WTC11 (cell line): ENCODE data around the gene NDUFV3. TPM values are rescaled to one million over a fixed set of nuclear protein-coding genes. Genes with fewer than 3 reads are reported as not detected.
A peak's percentile ranks its signal among the peaks of the same experiment; 100 is the strongest.
"Not testable (repeated sequence)": the region's sequence is repeated elsewhere in the genome, so short reads cannot be mapped to it uniquely, and the experiment has no call there.

Experiments used
- ATAC-seq: fragments of 200-7000 bp; cut with Tn5 transposase; 2 replicates; pipeline ENCODE4 v1.10.0; 2021; ENCODE audit warnings: mild to moderate bottlenecking, moderate library complexity
- CTCF ChIA-PET: fragments of 300-600 bp; sonication (Branson Sonifier 250); formaldehyde crosslinking; loops from one replicate; lab custom pipeline; 2021; ENCODE audit warnings: antibody characterized with exemption; lab: Charles Lee
- POLR2A ChIA-PET: fragments of 350-600 bp; sonication (Branson Sonifier 250); formaldehyde crosslinking; loops from one replicate; lab custom pipeline; 2021; ENCODE audit warnings: antibody characterized with exemption; lab: Charles Lee
- DNase-seq: peaks from one replicate; pipeline ENCODE4 v3.0.0; 2021; ENCODE audit warnings: low spot score
- H3K27ac Mint-ChIP-seq: 2 replicates; pipeline ENCODE4 v1.8.0; 2021; ENCODE audit warnings: mixed read lengths
- H3K27me3 Mint-ChIP-seq: 2 replicates; pipeline ENCODE4 v1.8.0; 2021; ENCODE audit warnings: low read depth, mild to moderate bottlenecking, moderate library complexity, mixed read lengths
- H3K36me3 Mint-ChIP-seq: 2 replicates; pipeline ENCODE4 v1.8.0; 2021; ENCODE audit warnings: mixed read lengths
- H3K4me1 Mint-ChIP-seq: 2 replicates; pipeline ENCODE4 v1.8.0; 2022; ENCODE audit warnings: mixed read lengths
- H3K4me3 Mint-ChIP-seq: 2 replicates; pipeline ENCODE4 v1.8.0; 2021; ENCODE audit warnings: mild to moderate bottlenecking, moderate library complexity, mixed read lengths
- H3K9me3 Mint-ChIP-seq: 2 replicates; pipeline ENCODE4 v1.8.0; 2021; ENCODE audit warnings: mixed read lengths
- CREM ChIP-seq: sonication (generic); formaldehyde crosslinking; IDR thresholded peaks from 2 replicates; pipeline ENCODE4 v1.8.1; 2022; ENCODE audit warnings: mild to moderate bottlenecking, missing genetic modification reagents, moderate library complexity
- E2F1 ChIP-seq: sonication (generic); formaldehyde crosslinking; IDR thresholded peaks from 2 replicates; pipeline ENCODE4 v1.8.0; 2022; ENCODE audit warnings: mild to moderate bottlenecking, missing genetic modification reagents
- ELF4 ChIP-seq: sonication (generic); formaldehyde crosslinking; IDR thresholded peaks from 2 replicates; pipeline ENCODE4 v1.8.1; 2022; ENCODE audit warnings: low read depth, mild to moderate bottlenecking, moderate library complexity, missing genetic modification reagents
- FOXJ3 ChIP-seq: sonication (generic); formaldehyde crosslinking; IDR thresholded peaks from 2 replicates; pipeline ENCODE4 v1.9.0; 2021; ENCODE audit warnings: missing genetic modification reagents, mild to moderate bottlenecking, borderline replicate concordance
- GRHL2 ChIP-seq: fragments of 250-450 bp; sonication (Bioruptor Pico); IDR thresholded peaks from 2 replicates; pipeline ENCODE4 v1.8.0; 2022; ENCODE audit warnings: mild to moderate bottlenecking, moderate library complexity; ENCODE audit not compliant: insufficient replicate concordance, severe bottlenecking
- JUN ChIP-seq: sonication (generic); formaldehyde crosslinking; IDR thresholded peaks from 2 replicates; pipeline ENCODE4 v1.8.0; 2023; ENCODE audit warnings: mild to moderate bottlenecking, missing genetic modification reagents
- ZBTB21 ChIP-seq: sonication (generic); formaldehyde crosslinking; IDR thresholded peaks from 2 replicates; pipeline ENCODE4 v1.8.1; 2023; ENCODE audit warnings: mild to moderate bottlenecking, missing genetic modification reagents, borderline replicate concordance
- ZNF263 ChIP-seq: sonication (generic); formaldehyde crosslinking; IDR thresholded peaks from 2 replicates; pipeline ENCODE4 v1.8.1; 2022; ENCODE audit warnings: low read depth, mild to moderate bottlenecking, moderate library complexity, missing genetic modification reagents
- ZNF281 ChIP-seq: sonication (generic); formaldehyde crosslinking; IDR thresholded peaks from 2 replicates; pipeline ENCODE4 v1.8.0; 2023; ENCODE audit warnings: mild to moderate bottlenecking, missing genetic modification reagents
- ZNF317 ChIP-seq: sonication (generic); formaldehyde crosslinking; IDR thresholded peaks from 2 replicates; pipeline ENCODE4 v1.8.1; 2023; ENCODE audit warnings: low read depth, mild to moderate bottlenecking, moderate library complexity, missing genetic modification reagents, borderline replicate concordance
- ZNF396 ChIP-seq: fragments of 250-450 bp; sonication (Bioruptor Pico); IDR thresholded peaks from 2 replicates; pipeline ENCODE4 v1.8.0; 2021; ENCODE audit warnings: mild to moderate bottlenecking, moderate library complexity, borderline replicate concordance
- ZNF416 ChIP-seq: fragments of 250-450 bp; sonication (Bioruptor Pico); IDR thresholded peaks from 2 replicates; pipeline ENCODE4 v1.9.0; 2021; ENCODE audit warnings: mild to moderate bottlenecking, inconsistent platforms
- total RNA-seq: library from RNA; stranded (reverse); gene quantifications from 3 replicates; pipeline ENCODE4 v1.2.3, GENCODE V29; 2021
- TF ChIP-seq, protein P1 (sequence below): sonication (generic); formaldehyde crosslinking; IDR thresholded peaks from 2 replicates; pipeline ENCODE4 v1.8.1; 2023; ENCODE audit warnings: mild to moderate bottlenecking, missing genetic modification reagents
- TF ChIP-seq, protein P2 (sequence below): sonication (generic); formaldehyde crosslinking; IDR thresholded peaks from 2 replicates; pipeline ENCODE4 v1.8.1; 2022; ENCODE audit warnings: low read depth, mild to moderate bottlenecking, moderate library complexity, missing genetic modification reagents, borderline replicate concordance

The NDUFV3 gene
- total RNA-seq, 1 experiment from 2014 or later = 28.5 TPM

DNA sequence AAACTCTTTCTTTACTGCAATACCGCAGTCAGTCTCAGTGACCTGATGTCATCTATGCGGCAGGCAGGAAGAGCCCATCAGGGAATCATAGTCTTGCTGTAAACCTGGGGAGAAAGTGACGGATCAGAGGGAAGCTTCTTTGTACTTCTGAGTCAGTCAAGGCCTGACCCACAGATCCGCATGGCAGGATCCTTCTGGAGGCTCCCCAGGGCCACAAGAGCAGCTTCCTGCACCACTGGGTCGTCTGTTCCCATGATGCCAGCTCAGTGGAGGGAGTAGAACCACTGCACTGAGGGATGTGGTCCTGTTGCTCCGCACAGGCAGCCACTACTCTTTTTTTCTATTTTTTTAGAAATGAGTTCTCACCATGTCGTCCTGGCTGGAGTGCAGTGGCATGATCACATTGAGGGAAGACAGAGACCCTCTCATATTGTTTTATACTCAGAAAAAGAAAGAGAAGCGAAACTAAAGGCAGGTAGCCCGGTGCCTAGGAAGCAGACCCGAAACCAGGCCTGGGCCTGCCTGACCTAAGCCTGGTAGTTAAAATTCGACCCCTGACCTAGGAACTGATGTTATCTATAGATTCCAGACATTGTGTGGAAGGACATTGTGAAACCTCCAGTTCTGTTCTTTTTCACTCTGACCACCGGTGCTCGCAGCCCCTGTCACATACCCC, 38.6 kb downstream of the NDUFV3 start:
- H3K27ac Mint-ChIP-seq = peak overlapping the region; percentile 93

GRCh38 chr21:42932378-42933136, 39.4 kb downstream of the NDUFV3 start:
- DNase-seq, CTCF ChIA-PET, H3K27me3 Mint-ChIP-seq, H3K36me3 Mint-ChIP-seq, H3K4me3 Mint-ChIP-seq, ATAC-seq, H3K9me3 Mint-ChIP-seq, POLR2A ChIA-PET: not testable (repeated sequence)
- peak overlapping the region; percentile 86 for H3K27ac Mint-ChIP-seq
- H3K4me1 Mint-ChIP-seq = peaks cover 59% of the 10 kb centered on the region

More for the DNA sequence above, 38.6 kb downstream of the NDUFV3 start:
- POLR2A ChIA-PET = no interaction called here
- DNase-seq (no peak), ATAC-seq (no peak)
- H3K27me3 Mint-ChIP-seq = no peaks in the 10 kb centered on the region
- no peaks in the 10 kb centered on the region for H3K36me3 Mint-ChIP-seq
- TF ChIP-seq JUN (no peak), ZNF416 (CRISPR knock-in tag) (no peak), ZNF263 (no peak), ZNF281 (no peak), E2F1 (no peak), GRHL2 (CRISPR knock-in tag) (no peak), CREM (CRISPR knock-in tag) (no peak), ZNF317 (no peak), ELF4 (CRISPR knock-in tag) (no peak), ZBTB21 (no peak), FOXJ3 (CRISPR knock-in tag) (no peak), ZNF396 (CRISPR knock-in tag) (no peak)
- TF ChIP-seq, protein P1, sequence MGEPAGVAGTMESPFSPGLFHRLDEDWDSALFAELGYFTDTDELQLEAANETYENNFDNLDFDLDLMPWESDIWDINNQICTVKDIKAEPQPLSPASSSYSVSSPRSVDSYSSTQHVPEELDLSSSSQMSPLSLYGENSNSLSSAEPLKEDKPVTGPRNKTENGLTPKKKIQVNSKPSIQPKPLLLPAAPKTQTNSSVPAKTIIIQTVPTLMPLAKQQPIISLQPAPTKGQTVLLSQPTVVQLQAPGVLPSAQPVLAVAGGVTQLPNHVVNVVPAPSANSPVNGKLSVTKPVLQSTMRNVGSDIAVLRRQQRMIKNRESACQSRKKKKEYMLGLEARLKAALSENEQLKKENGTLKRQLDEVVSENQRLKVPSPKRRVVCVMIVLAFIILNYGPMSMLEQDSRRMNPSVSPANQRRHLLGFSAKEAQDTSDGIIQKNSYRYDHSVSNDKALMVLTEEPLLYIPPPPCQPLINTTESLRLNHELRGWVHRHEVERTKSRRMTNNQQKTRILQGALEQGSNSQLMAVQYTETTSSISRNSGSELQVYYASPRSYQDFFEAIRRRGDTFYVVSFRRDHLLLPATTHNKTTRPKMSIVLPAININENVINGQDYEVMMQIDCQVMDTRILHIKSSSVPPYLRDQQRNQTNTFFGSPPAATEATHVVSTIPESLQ (CRISPR knock-in tag) = no peak
- TF ChIP-seq, protein P2, sequence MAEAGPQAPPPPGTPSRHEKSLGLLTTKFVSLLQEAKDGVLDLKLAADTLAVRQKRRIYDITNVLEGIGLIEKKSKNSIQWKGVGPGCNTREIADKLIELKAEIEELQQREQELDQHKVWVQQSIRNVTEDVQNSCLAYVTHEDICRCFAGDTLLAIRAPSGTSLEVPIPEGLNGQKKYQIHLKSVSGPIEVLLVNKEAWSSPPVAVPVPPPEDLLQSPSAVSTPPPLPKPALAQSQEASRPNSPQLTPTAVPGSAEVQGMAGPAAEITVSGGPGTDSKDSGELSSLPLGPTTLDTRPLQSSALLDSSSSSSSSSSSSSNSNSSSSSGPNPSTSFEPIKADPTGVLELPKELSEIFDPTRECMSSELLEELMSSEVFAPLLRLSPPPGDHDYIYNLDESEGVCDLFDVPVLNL = no peak
- H3K9me3 Mint-ChIP-seq = no peaks in the 10 kb centered on the region
- no peak overlapping the region for H3K4me3 Mint-ChIP-seq
- peaks cover 58% of the 10 kb centered on the region for H3K4me1 Mint-ChIP-seq
- CTCF ChIA-PET = no interaction called here

- H3K27ac Mint-ChIP-seq = peak overlapping the region; percentile 86
- not testable (repeated sequence) for H3K4me3 Mint-ChIP-seq, H3K36me3 Mint-ChIP-seq, H3K9me3 Mint-ChIP-seq, DNase-seq, ATAC-seq, H3K27me3 Mint-ChIP-seq
- ChIA-PET POLR2A (interaction anchor here (1.6 kb wide), 1 partner anchor 25 kb away, joined by 9 read pairs; no protein-coding TSS in a partner anchor), CTCF (interaction anchor here (0.6 kb wide), 1 partner anchor 34 kb away, joined by 3 read pairs; no protein-coding TSS in a partner anchor)
- H3K4me1 Mint-ChIP-seq = peaks cover 61% of the 10 kb centered on the region
These were observed 40.2 kb downstream of the NDUFV3 start for GRCh38 chr21:42933137-42933970.

- POLR2A ChIA-PET = interaction anchor here (1.6 kb wide), 1 partner anchor 25 kb away, joined by 9 read pairs; no protein-coding TSS in a partner anchor
- not testable (repeated sequence) for H3K27me3 Mint-ChIP-seq, H3K4me3 Mint-ChIP-seq, H3K9me3 Mint-ChIP-seq, DNase-seq, H3K36me3 Mint-ChIP-seq, ATAC-seq
- CTCF ChIA-PET = interaction anchor here (0.6 kb wide), 1 partner anchor 33 kb away, joined by 3 read pairs; no protein-coding TSS in a partner anchor
- Mint-ChIP-seq H3K4me1 (peaks cover 62% of the 10 kb centered on the region), H3K27ac (peak overlapping the region; percentile 68; the same call in 1 of the 2 replicates)
These were observed 40.9 kb downstream of the NDUFV3 start for GRCh38 chr21:42933973-42934372.

DNA sequence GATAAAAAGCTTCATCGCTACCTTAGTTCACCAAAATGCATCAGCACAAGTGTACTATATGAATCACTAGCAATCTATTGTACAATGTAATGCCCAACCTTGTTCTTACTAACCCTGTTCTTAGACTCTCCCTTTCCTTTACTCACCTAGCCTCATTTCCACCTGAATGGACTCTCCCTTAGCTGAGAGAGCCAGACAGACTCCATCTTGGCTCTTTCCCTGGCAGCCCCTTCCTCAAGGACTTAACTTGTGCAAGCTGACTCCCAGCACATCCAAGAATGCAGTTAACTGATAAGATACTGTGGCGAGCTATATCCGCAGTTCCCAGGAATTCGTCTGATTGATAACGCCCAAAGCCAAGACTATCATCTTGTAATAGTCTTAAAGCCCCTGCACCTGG, 43.3 kb downstream of the NDUFV3 start:
- H3K9me3 Mint-ChIP-seq, POLR2A ChIA-PET, CTCF ChIA-PET, H3K36me3 Mint-ChIP-seq, DNase-seq, ATAC-seq, H3K4me3 Mint-ChIP-seq, H3K27me3 Mint-ChIP-seq: not testable (repeated sequence)
- Mint-ChIP-seq H3K4me1 (peaks cover 60% of the 10 kb centered on the region), H3K27ac (peak overlapping the region; percentile 87)
